Fibroblast of lung (primary cell): ENCODE measurements around the gene ANAPC13. TPM values are rescaled to one million over a fixed set of nuclear protein-coding genes. Genes with fewer than 3 reads are reported as not detected.
A peak's percentile ranks its signal among the peaks of the same experiment; 100 is the strongest.

Experiments used
- DNase-seq, 2 donors: peaks; one replicate each; pipeline versions ENCODE4 v3.0.0 to v3.0.0-alpha.2; 2010; ENCODE audit warnings: low read depth in 2 of 2
- H2AFZ ChIP-seq: 2 replicates; pipeline ENCODE4 v1.5.1; 2012; ENCODE audit warnings: low read length, control low read depth, inconsistent platforms
- H3K27ac ChIP-seq: 2 replicates; pipeline ENCODE4 v1.5.1; 2011; ENCODE audit warnings: low read length, control low read depth; ENCODE audit not compliant: insufficient read depth
- H3K27me3 ChIP-seq: 2 replicates; pipeline ENCODE4 v1.5.1; 2011; ENCODE audit warnings: mild to moderate bottlenecking, low read length; ENCODE audit not compliant: control insufficient read depth, insufficient read depth
- H3K36me3 ChIP-seq: 2 replicates; pipeline ENCODE4 v1.5.1; 2011; ENCODE audit warnings: low read length; ENCODE audit not compliant: control insufficient read depth, insufficient read depth
- H3K4me1 ChIP-seq: 2 replicates; pipeline ENCODE4 v1.5.1; 2011; ENCODE audit warnings: low read length; ENCODE audit not compliant: control insufficient read depth, insufficient read depth; ENCODE audit errors: extremely low read depth
- H3K4me2 ChIP-seq: 2 replicates; pipeline ENCODE4 v1.5.1; 2011; ENCODE audit warnings: low read length, control low read depth; ENCODE audit not compliant: insufficient read depth; ENCODE audit errors: extremely low read depth
- H3K4me3 ChIP-seq, 4 experiments: fragments of 200-600 bp in 1 of 4; sonication (generic) in 1 of 4; replicated peaks in 1 of 4; 2 replicates each; pipeline ENCODE4 v1.5.1; 2011 to 2016; ENCODE audit warnings: low read length in 4 of 4, low read depth in 3 of 4, mild to moderate bottlenecking in 3 of 4, control low read depth in 2 of 4, inconsistent platforms in 1 of 4, mixed read lengths in 1 of 4; ENCODE audit not compliant: insufficient read depth in 1 of 4; ENCODE audit errors: control extremely low read depth in 1 of 4
- H3K79me2 ChIP-seq: 2 replicates; pipeline ENCODE4 v1.5.1; 2012; ENCODE audit warnings: mild to moderate bottlenecking, low read length, inconsistent platforms; ENCODE audit not compliant: control insufficient read depth, insufficient read depth
- H3K9ac ChIP-seq: 2 replicates; pipeline ENCODE4 v1.5.1; 2011; ENCODE audit warnings: mild to moderate bottlenecking, low read length, control low read depth; ENCODE audit not compliant: insufficient read depth
- H3K9me3 ChIP-seq: 2 replicates; pipeline ENCODE4 v1.5.1; 2012; ENCODE audit warnings: low read depth, low read length; ENCODE audit not compliant: control insufficient read depth, insufficient read depth
- H4K20me1 ChIP-seq: 2 replicates; pipeline ENCODE4 v1.5.1; 2011; ENCODE audit warnings: low read length; ENCODE audit not compliant: control insufficient read depth, insufficient read depth; ENCODE audit errors: extremely low read depth
- EZH2 ChIP-seq: IDR thresholded peaks from 2 replicates; pipeline ENCODE4 v1.5.1; 2012; ENCODE audit warnings: low read length, control low read depth, mild to moderate bottlenecking; ENCODE audit errors: missing control alignments
- polyA plus RNA-seq, 2 donors: library from polyadenylated mRNA; depleted of rRNA in 1 of 2; stranded (reverse) in 1 of 2; unstranded in 1 of 2; fragments of >200 nt; gene quantifications; 2 replicates each; pipeline ENCODE4 v1.2.1, GENCODE V29; 2011 to 2012; ENCODE audit warnings: missing spikeins in 1 of 2
- total RNA-seq: library from RNA; depleted of rRNA; stranded (reverse); fragments of >200 nt; gene quantifications from 2 replicates; pipeline ENCODE4 v1.2.1, GENCODE V29; 2014
- TF ChIP-seq, protein P1 (sequence below), 2 donors: IDR thresholded peaks in 1 of 2; conservative IDR thresholded peaks in 1 of 2; 1 replicate in 1 of 2; 2 replicates in 1 of 2; pipeline ENCODE4 v1.5.1; 2011 to 2012; ENCODE audit warnings: low read length in 2 of 2, control low read depth in 1 of 2, inconsistent platforms in 1 of 2, low read depth in 1 of 2, mild to moderate bottlenecking in 1 of 2

Gene ANAPC13
- total and polyA plus RNA-seq, 2 donors (not counting 1 experiment from before 2014, with no cell fraction given), result 93.3 to 110 TPM

DNA sequence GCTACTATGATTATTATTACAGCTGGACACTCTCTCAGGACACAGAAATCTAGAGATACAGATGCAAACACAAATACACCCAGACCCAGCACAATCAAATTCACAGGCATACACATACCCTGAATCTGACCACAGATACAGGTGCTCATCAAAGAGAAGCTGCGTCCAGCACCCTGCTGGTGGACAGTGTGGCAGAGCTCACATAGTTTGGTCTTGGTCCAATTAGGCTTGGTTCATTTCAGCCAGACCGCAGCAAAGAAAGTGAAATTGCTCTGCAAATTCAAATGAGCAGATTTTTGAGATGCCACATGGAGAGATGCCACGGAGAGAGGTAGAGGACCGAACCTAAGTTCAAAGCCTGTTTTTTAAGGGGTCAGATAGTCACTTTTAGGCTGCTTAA, 55.6 kb downstream of the ANAPC13 start:
- Histone ChIP-seq H4K20me1 (no peaks in the 10 kb centered on the region), H3K36me3 (no peaks in the 10 kb centered on the region), H3K79me2 (no peaks in the 10 kb centered on the region), H3K27me3 (no peaks in the 10 kb centered on the region), H2AFZ (no peak overlapping the region), H3K4me1 (peaks cover 22% of the 10 kb centered on the region), H3K4me2 (no peak overlapping the region), H3K27ac (no peak overlapping the region), H3K9ac (no peak overlapping the region), H3K4me3 (no peak overlapping the region), H3K9me3 (no peaks in the 10 kb centered on the region)
- TF ChIP-seq, protein P1, sequence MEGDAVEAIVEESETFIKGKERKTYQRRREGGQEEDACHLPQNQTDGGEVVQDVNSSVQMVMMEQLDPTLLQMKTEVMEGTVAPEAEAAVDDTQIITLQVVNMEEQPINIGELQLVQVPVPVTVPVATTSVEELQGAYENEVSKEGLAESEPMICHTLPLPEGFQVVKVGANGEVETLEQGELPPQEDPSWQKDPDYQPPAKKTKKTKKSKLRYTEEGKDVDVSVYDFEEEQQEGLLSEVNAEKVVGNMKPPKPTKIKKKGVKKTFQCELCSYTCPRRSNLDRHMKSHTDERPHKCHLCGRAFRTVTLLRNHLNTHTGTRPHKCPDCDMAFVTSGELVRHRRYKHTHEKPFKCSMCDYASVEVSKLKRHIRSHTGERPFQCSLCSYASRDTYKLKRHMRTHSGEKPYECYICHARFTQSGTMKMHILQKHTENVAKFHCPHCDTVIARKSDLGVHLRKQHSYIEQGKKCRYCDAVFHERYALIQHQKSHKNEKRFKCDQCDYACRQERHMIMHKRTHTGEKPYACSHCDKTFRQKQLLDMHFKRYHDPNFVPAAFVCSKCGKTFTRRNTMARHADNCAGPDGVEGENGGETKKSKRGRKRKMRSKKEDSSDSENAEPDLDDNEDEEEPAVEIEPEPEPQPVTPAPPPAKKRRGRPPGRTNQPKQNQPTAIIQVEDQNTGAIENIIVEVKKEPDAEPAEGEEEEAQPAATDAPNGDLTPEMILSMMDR (conservative IDR thresholded peaks at IDR 0.05 in 1 of 2, IDR thresholded peaks at IDR 0.05 in 1 of 2; ENCODE audit: low read depth in 1 of 2, low read length in 2 of 2), result no peak
- no peak for TF ChIP-seq EZH2
- DNase-seq, result peak in 1 of 2 donors; percentile 41

DNA sequence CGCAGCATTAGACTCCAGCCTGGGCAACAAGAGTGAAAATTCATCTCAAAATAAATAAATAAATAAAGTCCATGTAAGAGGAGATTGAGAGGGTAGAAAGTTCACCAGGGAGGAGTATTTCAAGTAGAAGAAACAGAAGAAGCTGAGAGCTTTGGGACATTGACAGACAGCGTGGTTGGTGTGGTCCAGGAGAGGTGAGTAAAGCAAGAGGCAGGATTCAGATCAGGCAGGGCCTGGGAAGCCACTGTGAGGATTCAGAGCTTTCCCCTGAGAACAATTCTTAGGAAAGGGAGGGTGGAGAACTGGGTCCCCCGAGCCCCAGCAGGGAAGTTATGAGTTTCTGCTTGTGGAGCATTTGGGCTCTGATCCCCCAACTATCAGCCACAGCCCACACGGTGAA, 57.4 kb downstream of the ANAPC13 start:
- no peak overlapping the region for H3K4me2 ChIP-seq
- H3K9me3 ChIP-seq, result no peaks in the 10 kb centered on the region
- no peaks in the 10 kb centered on the region for H3K27me3 ChIP-seq
- H3K36me3 ChIP-seq, result no peaks in the 10 kb centered on the region
- DNase-seq, result peak; percentile 13 to 74
- TF ChIP-seq, protein P1 (conservative IDR thresholded peaks at IDR 0.05 in 1 of 2, IDR thresholded peaks at IDR 0.05 in 1 of 2; ENCODE audit: low read depth in 1 of 2, low read length in 2 of 2), result no peak
- TF ChIP-seq EZH2, result no peak
- no peak overlapping the region for H3K4me3 ChIP-seq
- no peak overlapping the region for H3K9ac ChIP-seq
- H3K27ac ChIP-seq, result peak overlapping the region; percentile 96
- H3K79me2 ChIP-seq, result no peaks in the 10 kb centered on the region
- no peak overlapping the region for H2AFZ ChIP-seq
- H4K20me1 ChIP-seq, result no peaks in the 10 kb centered on the region
- H3K4me1 ChIP-seq, result peaks cover 22% of the 10 kb centered on the region

Other genes starting within 250 kb of the ANAPC13 start
- gene RYK, start 235.1 kb downstream of the ANAPC13 start, total RNA-seq, result 102 and 112 TPM in 2 replicates
- gene RYK, start 235.1 kb downstream of the ANAPC13 start, polyA plus RNA-seq, result 40.5 and 60.6 TPM in 2 replicates
- gene AMOTL2, start 111.5 kb downstream of the ANAPC13 start, total RNA-seq, result 58.6 and 74.6 TPM in 2 replicates
- gene AMOTL2, start 111.5 kb downstream of the ANAPC13 start, polyA plus RNA-seq, result 68.9 and 97.0 TPM in 2 replicates
- gene CEP63, start 72 bp upstream of the ANAPC13 start, total RNA-seq, result 26.4 and 33.6 TPM in 2 replicates
- 15.5 and 22.3 TPM in 2 replicates for gene CEP63, start 72 bp upstream of the ANAPC13 start, polyA plus RNA-seq
- under 0.01 and 0.51 TPM in 2 replicates for gene KY, start 165.0 kb upstream of the ANAPC13 start, total RNA-seq
- gene KY, start 165.0 kb upstream of the ANAPC13 start, polyA plus RNA-seq, result 0.12 and 0.35 TPM in 2 replicates